HepG2 (cell line): ENCODE data around the gene IFIH1. TPM values are rescaled to one million over a fixed set of nuclear protein-coding genes. Genes with fewer than 3 reads are reported as not detected.
A peak's percentile ranks its signal among the peaks of the same experiment; 100 is the strongest.

ENCODE experiments used
- ATAC-seq: fragments of 200-7000 bp; cut with Tn5 transposase; 3 replicates; pipeline ENCODE4 v1.9.1; 2020; ENCODE audit warnings: mild to moderate bottlenecking, moderate library complexity
- BruUV-seq: library from RNA; stranded (reverse); fragments of 400-500 nt; replicated peaks from 2 replicates; lab custom pipeline; 2021; lab: Mats Ljungman, UMichigan
- CTCF ChIA-PET: fragments of 300-600 bp; formaldehyde crosslinking; extraction: SDS; loops from one replicate; lab custom pipeline; 2021; ENCODE audit warnings: low total read pairs, inconsistent platforms, low intra/inter-chr PET ratio; lab: Yijun Ruan, JAX
- POLR2A ChIA-PET: fragments of 350-600 bp; sonication (Branson Sonifier 250); formaldehyde crosslinking; loops from one replicate; lab custom pipeline; 2020; ENCODE audit warnings: antibody characterized with exemption, inconsistent platforms; lab: Yijun Ruan, JAX
- DNase-seq: peaks from one replicate; pipeline ENCODE4 v3.0.0-alpha.2; 2015; ENCODE audit warnings: low spot score
- FAIRE-seq: peaks from 3 replicates; lab custom pipeline; 2011; peaks lifted over from hg19 to GRCh38; lab: Jason Lieb, UNC
- H2AFZ ChIP-seq: one replicate; pipeline ENCODE4 v1.6.1; 2011; ENCODE audit warnings: low read length, inconsistent platforms
- H3K27ac ChIP-seq: fragments of 300-600 bp; 3 replicates; pipeline ENCODE4 v1.8.0; 2011; ENCODE audit warnings: mixed run types, mild to moderate bottlenecking, mixed read lengths, low read length, inconsistent platforms; ENCODE audit not compliant: insufficient read depth; ENCODE audit errors: extremely low read length
- H3K27me3 ChIP-seq, 2 experiments: fragments of 200-600 bp in 1 of 2; 2 replicates in 1 of 2; 3 replicates in 1 of 2; pipeline versions ENCODE4 v1.6.0 to v1.8.0; 2011; ENCODE audit warnings: low read length in 2 of 2, mild to moderate bottlenecking in 2 of 2, moderate library complexity in 2 of 2, inconsistent platforms in 1 of 2; ENCODE audit not compliant: insufficient read depth in 2 of 2, control insufficient read depth in 1 of 2
- H3K36me3 ChIP-seq, 2 experiments: fragments of 200-600 bp in 1 of 2; replicated peaks in 1 of 2; 2 replicates in 1 of 2; 3 replicates in 1 of 2; pipeline versions ENCODE4 v1.5.1 to v1.8.0; 2011; ENCODE audit warnings: low read length in 2 of 2, inconsistent platforms in 1 of 2; ENCODE audit not compliant: insufficient read depth in 2 of 2, control insufficient read depth in 1 of 2
- H3K4me1 ChIP-seq: 2 replicates; pipeline ENCODE4 v1.5.1; 2012; ENCODE audit warnings: low read length, inconsistent platforms; ENCODE audit not compliant: insufficient read depth
- H3K4me2 ChIP-seq: 2 replicates; pipeline ENCODE4 v1.6.0; 2011; ENCODE audit warnings: low read depth, low read length, inconsistent platforms
- H3K4me3 ChIP-seq, 3 experiments: fragments of 200-600 bp in 1 of 3; sonication (generic), shearing (Covaris generic) in 1 of 3; replicated peaks in 1 of 3; 2 replicates each; pipeline ENCODE4 v1.5.1; 2011 to 2016; ENCODE audit warnings: low read length in 3 of 3, inconsistent platforms in 2 of 3, low read depth in 2 of 3, mild to moderate bottlenecking in 2 of 3, control low read depth in 1 of 3, mixed read lengths in 1 of 3; ENCODE audit not compliant: insufficient read depth in 1 of 3
- H3K79me2 ChIP-seq: one replicate; pipeline ENCODE4 v1.6.1; 2011; ENCODE audit warnings: low read length, inconsistent platforms; ENCODE audit not compliant: insufficient read depth
- H3K9ac ChIP-seq: 2 replicates; pipeline ENCODE4 v1.6.0; 2011; ENCODE audit warnings: mild to moderate bottlenecking, low read depth, low read length, inconsistent platforms; ENCODE audit not compliant: insufficient read depth
- H3K9me3 ChIP-seq: 2 replicates; pipeline ENCODE4 v1.5.1; 2012; ENCODE audit warnings: mild to moderate bottlenecking, low read length
- H4K20me1 ChIP-seq: 2 replicates; pipeline ENCODE4 v1.6.0; 2011; ENCODE audit warnings: inconsistent platforms, mild to moderate bottlenecking, low read length, moderate library complexity; ENCODE audit not compliant: insufficient read depth
- ARNTL ChIP-seq: sonication (generic); formaldehyde crosslinking; IDR thresholded peaks from 2 replicates; pipeline ENCODE4 v1.4.0; 2020; ENCODE audit warnings: mild to moderate bottlenecking, missing genetic modification reagents
- CEBPB ChIP-seq: IDR thresholded peaks from 2 replicates; pipeline ENCODE4 v1.6.1; 2011; ENCODE audit warnings: low read depth, low read length, improper control_type of control experiment, borderline replicate concordance
- HNF4A ChIP-seq: sonication (generic); formaldehyde crosslinking; IDR thresholded peaks from 2 replicates; pipeline ENCODE4 v1.4.0; 2020; ENCODE audit warnings: missing genetic modification reagents
- MAFF ChIP-seq: IDR thresholded peaks from 2 replicates; pipeline ENCODE4 v1.6.1; 2011; ENCODE audit warnings: low read depth, low read length, improper control_type of control experiment
- MAFK ChIP-seq, 2 experiments: IDR thresholded peaks in 1 of 2; conservative IDR thresholded peaks in 1 of 2; 2 replicates each; pipeline ENCODE4 v1.6.1; 2011; ENCODE audit warnings: improper control_type of control experiment in 2 of 2, low read length in 2 of 2
- NFE2 ChIP-seq: sonication (generic); formaldehyde crosslinking; IDR thresholded peaks from 2 replicates; pipeline ENCODE4 v1.4.0; 2020; ENCODE audit warnings: missing genetic modification reagents
- NR2C2 ChIP-seq: sonication (generic); formaldehyde crosslinking; IDR thresholded peaks from 2 replicates; pipeline ENCODE4 v1.4.0; 2020; ENCODE audit warnings: missing genetic modification reagents, mild to moderate bottlenecking, moderate library complexity, borderline replicate concordance
- RNF2 ChIP-seq: fragments of 450-650 bp; conservative IDR thresholded peaks from 2 replicates; pipeline ENCODE4 v1.6.1; 2016; ENCODE audit warnings: low read depth
- ZBTB37 ChIP-seq: sonication (generic); formaldehyde crosslinking; IDR thresholded peaks from 2 replicates; pipeline ENCODE4 v1.4.0; 2020; ENCODE audit warnings: mild to moderate bottlenecking, missing genetic modification reagents
- ZNF124 ChIP-seq: sonication (generic); formaldehyde crosslinking; IDR thresholded peaks from 2 replicates; pipeline ENCODE4 v1.4.0; 2020; ENCODE audit warnings: missing genetic modification reagents
- ZNF205 ChIP-seq: IDR thresholded peaks from 2 replicates; pipeline ENCODE4 v1.6.1; 2018; ENCODE audit warnings: missing biosample characterization, missing genetic modification reagents
- ZNF766 ChIP-seq: sonication (generic); formaldehyde crosslinking; IDR thresholded peaks from 2 replicates; pipeline ENCODE4 v1.5.0; 2020; ENCODE audit warnings: missing genetic modification reagents, borderline replicate concordance
- WGBS: methylation state at CpG from one replicate; pipeline ENCODE4 v1.1.6; 2017; ENCODE audit warnings: low lambda C conversion rate; 5-methylcytosine and 5-hydroxymethylcytosine counted together
- in situ Hi-C: cut with HindIII; loops from 2 replicates; pipeline ENCODE4 v1.10.0; 2017; ENCODE audit warnings: low pct_unique_long_range_greater_than_20kb; ENCODE audit not compliant: extremely low pct_ligation_motif_present
- intact Hi-C: fragments of 100-400 bp; cut with micrococcal nuclease; formaldehyde crosslinking; loops from one replicate; pipeline ENCODE4 v1.10.0; 2022; ENCODE audit not compliant: unreplicated experiment
- polyA plus RNA-seq, 8 experiments: library from polyadenylated mRNA; depleted of rRNA in 3 of 8; stranded (reverse) in 7 of 8; unstranded in 1 of 8; fragments of >200 nt; fragmentation: Illumina TruSeq in 4 of 8; extraction: Trizol in 4 of 8; gene quantifications; 2 replicates each; pipeline versions ENCODE4 v1.2.1 to v1.2.3, GENCODE V29; 2011 to 2016; ENCODE audit warnings: low read depth in 4 of 8, missing spikeins in 1 of 8, mixed read lengths in 1 of 8; ENCODE audit not compliant: insufficient read depth in 1 of 8
- total RNA-seq, 5 experiments: library from RNA; depleted of rRNA; stranded (reverse); fragments of >200 nt; fragmentation: Illumina TruSeq; extraction: Trizol; gene quantifications; 2 replicates each; pipeline ENCODE4 v1.2.3, GENCODE V29; 2016; ENCODE audit warnings: low read depth in 1 of 5
- TF ChIP-seq, protein P1 (sequence below): sonication (generic); formaldehyde crosslinking; conservative IDR thresholded peaks from 2 replicates; pipeline ENCODE4 v1.4.0; 2020; ENCODE audit warnings: missing genetic modification reagents
- TF ChIP-seq, protein P2 (sequence below): sonication (generic); formaldehyde crosslinking; IDR thresholded peaks from 2 replicates; pipeline ENCODE4 v1.5.0; 2020; ENCODE audit warnings: missing genetic modification reagents, mild to moderate bottlenecking, borderline replicate concordance

Gene IFIH1
- total and polyA plus RNA-seq, 2 of the 13 experiments (the other 11 are each of a cell fraction or from before 2014, with no cell fraction given): 1.5 to 11.5 TPM

DNA sequence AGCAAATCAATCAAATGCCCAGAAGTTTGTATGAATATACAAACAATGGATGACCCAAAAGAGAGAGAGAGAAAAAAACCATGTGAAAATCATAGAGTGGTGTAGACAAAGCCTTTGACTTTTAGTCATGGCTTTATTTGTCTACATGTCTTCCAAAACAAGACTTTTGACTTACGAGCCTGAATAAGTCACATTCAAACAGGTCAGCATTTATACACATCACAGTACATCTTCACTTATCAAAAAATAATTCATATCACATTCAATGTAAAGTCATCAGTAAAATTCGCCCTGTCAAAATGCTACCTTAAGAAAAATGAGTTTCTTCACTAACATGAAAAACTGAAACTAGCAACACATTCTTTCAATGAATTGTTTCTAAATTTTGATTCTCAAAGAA is 1.9 kb downstream of the IFIH1 start:
- no peak overlapping the region for H3K27ac ChIP-seq
- no peak overlapping the region for H2AFZ ChIP-seq
- ChIA-PET POLR2A (no interaction called here), CTCF (no interaction called here)
- H3K79me2 ChIP-seq: no peaks in the 10 kb centered on the region
- no peaks in the 10 kb centered on the region for H3K9me3 ChIP-seq
- no peaks in the 10 kb centered on the region for H4K20me1 ChIP-seq
- in situ Hi-C loops: loop anchor here (25.0 kb wide), 1 partner anchor 329 kb away; no protein-coding TSS in a partner anchor
- no peak for ATAC-seq
- DNase-seq: no peak
- H3K27me3 ChIP-seq: no peaks in the 10 kb centered on the region; a peak in 1 of 5 replicates
- 0 out of 6 replicates have a peak overlapping the region, but pooled peaks of 1 of the 3 experiments have one; percentile 80 for H3K4me3 ChIP-seq
- TF ChIP-seq MAFK (conservative IDR thresholded peaks at IDR 0.05 in 1 of 2, IDR thresholded peaks at IDR 0.05 in 1 of 2; ENCODE audit: low read length in 2 of 2): peak; percentile 46 to 65
- peak; percentile 53; the same call in 1 of the 2 replicates for TF ChIP-seq MAFF
- no peak for TF ChIP-seq ARNTL (CRISPR knock-in tag)
- TF ChIP-seq CEBPB: 0 out of 2 replicates have a peak, but pooled peaks have one; percentile 8
- TF ChIP-seq, all 625 proteins: peak for 3
- Histone ChIP-seq H3K9ac (no peak overlapping the region), H3K4me2 (peak overlapping the region; percentile 93), H3K36me3 (no peaks in the 10 kb centered on the region), H3K4me1 (peaks cover 34% of the 10 kb centered on the region)
- peak; percentile 26 for FAIRE-seq
- 85% methylated on average over 2 of the region's 2 CpGs for WGBS
- no TSS peak for BruUV-seq
- intact Hi-C loops: no loop called here

GRCh38 chr2:162315938-162316337 is 2.5 kb downstream of the IFIH1 start:
- Histone ChIP-seq H3K4me2 (no peak overlapping the region), H3K4me1 (peaks cover 34% of the 10 kb centered on the region), H4K20me1 (no peaks in the 10 kb centered on the region), H3K27me3 (no peaks in the 10 kb centered on the region; a peak in 1 of 5 replicates), H3K9ac (no peak overlapping the region), H3K27ac (no peak overlapping the region), H2AFZ (no peak overlapping the region), H3K79me2 (no peaks in the 10 kb centered on the region), H3K36me3 (no peaks in the 10 kb centered on the region), H3K9me3 (no peaks in the 10 kb centered on the region), H3K4me3 (no peak overlapping the region)
- in situ Hi-C loops: loop anchor here (25.0 kb wide), 1 partner anchor 329 kb away; no protein-coding TSS in a partner anchor
- POLR2A ChIA-PET: no interaction called here
- WGBS: 87% methylated on average over 4 of the region's 4 CpGs
- intact Hi-C loops: no loop called here
- FAIRE-seq (no peak), ATAC-seq (no peak), DNase-seq (no peak)
- BruUV-seq: no TSS peak
- CTCF ChIA-PET: no interaction called here
- TF ChIP-seq, protein P1, sequence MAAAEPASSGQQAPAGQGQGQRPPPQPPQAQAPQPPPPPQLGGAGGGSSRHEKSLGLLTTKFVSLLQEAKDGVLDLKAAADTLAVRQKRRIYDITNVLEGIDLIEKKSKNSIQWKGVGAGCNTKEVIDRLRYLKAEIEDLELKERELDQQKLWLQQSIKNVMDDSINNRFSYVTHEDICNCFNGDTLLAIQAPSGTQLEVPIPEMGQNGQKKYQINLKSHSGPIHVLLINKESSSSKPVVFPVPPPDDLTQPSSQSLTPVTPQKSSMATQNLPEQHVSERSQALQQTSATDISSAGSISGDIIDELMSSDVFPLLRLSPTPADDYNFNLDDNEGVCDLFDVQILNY: no peak
- TF ChIP-seq HNF4A (no peak), NR2C2 (CRISPR knock-in tag) (no peak), RNF2 (no peak), ZNF205 (CRISPR knock-in tag) (no peak), NFE2 (CRISPR knock-in tag) (no peak), ZNF766 (CRISPR knock-in tag) (no peak), ZBTB37 (CRISPR knock-in tag) (no peak), ZNF124 (CRISPR knock-in tag) (no peak)
- TF ChIP-seq, protein P2, sequence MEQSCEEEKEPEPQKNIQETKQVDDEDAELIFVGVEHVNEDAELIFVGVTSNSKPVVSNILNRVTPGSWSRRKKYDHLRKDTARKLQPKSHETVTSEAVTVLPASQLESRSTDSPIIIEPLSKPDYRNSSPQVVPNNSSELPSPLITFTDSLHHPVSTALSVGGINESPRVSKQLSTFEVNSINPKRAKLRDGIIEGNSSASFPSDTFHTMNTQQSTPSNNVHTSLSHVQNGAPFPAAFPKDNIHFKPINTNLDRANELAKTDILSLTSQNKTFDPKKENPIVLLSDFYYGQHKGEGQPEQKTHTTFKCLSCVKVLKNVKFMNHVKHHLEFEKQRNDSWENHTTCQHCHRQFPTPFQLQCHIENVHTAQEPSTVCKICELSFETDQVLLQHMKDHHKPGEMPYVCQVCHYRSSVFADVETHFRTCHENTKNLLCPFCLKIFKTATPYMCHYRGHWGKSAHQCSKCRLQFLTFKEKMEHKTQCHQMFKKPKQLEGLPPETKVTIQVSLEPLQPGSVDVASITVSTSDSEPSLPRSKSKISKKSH: no peak
